G401 (cell line): ENCODE data around the gene DUSP22. TPM values are rescaled to one million over a fixed set of nuclear protein-coding genes. Genes with fewer than 3 reads are reported as not detected.

ENCODE experiments used
- DNase-seq: peaks from one replicate; pipeline ENCODE4 v3.0.0-alpha.2; 2015; ENCODE audit warnings: low spot score
- in situ Hi-C: cut with HindIII; loops from 2 replicates; pipeline ENCODE4 v1.10.0; 2016; ENCODE audit warnings: low sequenced_read_pairs, mixed read lengths
- total RNA-seq: library from RNA; depleted of rRNA; stranded (reverse); fragments of >200 nt; shearing (Covaris generic); gene quantifications from 2 replicates; pipeline ENCODE4 v1.2.3, GENCODE V29; 2014; rRNA removed

Gene DUSP22
- total RNA-seq, 1 experiment from 2014 or later: 16.9 TPM

GRCh38 chr6:395432-396125 is 103.3 kb downstream of the DUSP22 start:
- in situ Hi-C loops: no loop called here
- DNase-seq: no peak

- DNase-seq: no peak
- in situ Hi-C loops: no loop called here
Observed at GRCh38 chr6:396126-396520, 103.8 kb downstream of the DUSP22 start.

- in situ Hi-C loops: no loop called here
- DNase-seq: no peak
Observed at GRCh38 chr6:397056-397455, 104.8 kb downstream of the DUSP22 start.

GRCh38 chr6:397604-398003 is 105.3 kb downstream of the DUSP22 start:
- in situ Hi-C loops: no loop called here
- DNase-seq: no peak

GRCh38 chr6:398065-398464 is 105.8 kb downstream of the DUSP22 start:
- in situ Hi-C loops: no loop called here
- no peak for DNase-seq

GRCh38 chr6:398558-399078 is 106.3 kb downstream of the DUSP22 start:
- no peak for DNase-seq
- in situ Hi-C loops: no loop called here

GRCh38 chr6:399785-400534 is 107.7 kb downstream of the DUSP22 start:
- no peak for DNase-seq
- in situ Hi-C loops: no loop called here

GRCh38 chr6:400815-401214 is 108.5 kb downstream of the DUSP22 start:
- in situ Hi-C loops: no loop called here
- DNase-seq: no peak

Other genes starting within 250 kb of the DUSP22 start
- not detected in 2 replicates for gene IRF4, start 99.3 kb downstream of the DUSP22 start, total RNA-seq